GM12878 (cell line): ENCODE measurements around the gene STPG1. TPM values are rescaled to one million over a fixed set of nuclear protein-coding genes. Genes with fewer than 3 reads are reported as not detected.

Source experiments
- ATAC-seq: fragments of 200-7000 bp; cut with Tn5 transposase; 3 replicates; pipeline ENCODE4 v1.9.1; 2020; ENCODE audit warnings: mild to moderate bottlenecking, moderate library complexity
- BruUV-seq: library from RNA; stranded (reverse); fragments of 400-500 nt; replicated peaks from 2 replicates; lab custom pipeline; 2021; lab: Mats Ljungman, UMichigan
- CTCF ChIA-PET: fragments of 300-600 bp; sonication (Branson Sonifier 250); formaldehyde crosslinking; extraction: SDS; loops from one replicate; lab custom pipeline; 2021; ENCODE audit warnings: inconsistent platforms; lab: Yijun Ruan, JAX
- POLR2A ChIA-PET: fragments of 350-600 bp; formaldehyde crosslinking; extraction: SDS; loops from one replicate; lab custom pipeline; 2021; ENCODE audit warnings: inconsistent platforms; lab: Charles Lee
- RAD21 ChIA-PET: fragments of 300-600 bp; sonication (Branson Sonifier 250); formaldehyde crosslinking; loops from one replicate; lab custom pipeline; 2023; ENCODE audit warnings: antibody characterized with exemption; ENCODE audit not compliant: unreplicated experiment; lab: Charles Lee
- SMC1A ChIA-PET: fragments of 300-600 bp; sonication (Branson Sonifier 250); formaldehyde crosslinking; loops from one replicate; lab custom pipeline; 2023; ENCODE audit not compliant: unreplicated experiment, uncharacterized antibody; lab: Charles Lee
- DNase-seq: peaks from one replicate; pipeline ENCODE4 v3.0.0-alpha.2; 2011; ENCODE audit warnings: low read depth, low spot score
- FAIRE-seq: peaks from 3 replicates; lab custom pipeline; 2011; peaks lifted over from hg19 to GRCh38; lab: Jason Lieb, UNC
- H2AFZ ChIP-seq: 2 replicates; pipeline ENCODE4 v1.6.0; 2011; ENCODE audit warnings: low read depth, low read length, control low read depth; ENCODE audit not compliant: control insufficient read depth
- H3K27ac ChIP-seq: 2 replicates; pipeline ENCODE4 v1.5.1; 2011; ENCODE audit warnings: control low read depth; ENCODE audit not compliant: control insufficient read depth, insufficient read depth
- H3K27me3 ChIP-seq, 2 experiments: replicated peaks in 1 of 2; 2 replicates each; pipeline versions ENCODE4 v1.6.0 to v1.6.1; 2011; ENCODE audit warnings: low read length in 1 of 2; ENCODE audit not compliant: control insufficient read depth in 2 of 2, insufficient read depth in 2 of 2
- H3K36me3 ChIP-seq, 2 experiments: 2 replicates each; pipeline ENCODE4 v1.5.1; 2011; ENCODE audit warnings: low read length in 1 of 2; ENCODE audit not compliant: control insufficient read depth in 2 of 2, insufficient read depth in 2 of 2
- H3K4me1 ChIP-seq: 2 replicates; pipeline ENCODE4 v1.6.1; 2011; ENCODE audit warnings: mild to moderate bottlenecking, low read length, moderate library complexity, mixed read lengths; ENCODE audit not compliant: control insufficient read depth, insufficient read depth
- H3K4me2 ChIP-seq: 2 replicates; pipeline ENCODE4 v1.6.0; 2011; ENCODE audit warnings: control low read depth; ENCODE audit not compliant: control insufficient read depth, insufficient read depth
- H3K4me3 ChIP-seq: fragments of 200-600 bp; sonication (generic); 2 replicates; pipeline ENCODE4 v1.5.1; 2016
- H3K79me2 ChIP-seq: 2 replicates; pipeline ENCODE4 v1.6.0; 2011; ENCODE audit warnings: low read length; ENCODE audit not compliant: control insufficient read depth, insufficient read depth
- H3K9ac ChIP-seq: 2 replicates; pipeline ENCODE4 v1.8.0; 2011; ENCODE audit warnings: low read length, control low read depth, mixed read lengths; ENCODE audit not compliant: control insufficient read depth, insufficient read depth
- H3K9me3 ChIP-seq: replicated peaks from 3 replicates; pipeline ENCODE4 v1.5.1; 2011; ENCODE audit warnings: mild to moderate bottlenecking, low read length; ENCODE audit not compliant: control insufficient read depth, insufficient read depth
- H4K20me1 ChIP-seq: 2 replicates; pipeline ENCODE4 v1.6.0; 2011; ENCODE audit not compliant: control insufficient read depth, insufficient read depth
- ATF7 ChIP-seq: fragments of 450-650 bp; IDR thresholded peaks from 2 replicates; pipeline ENCODE4 v1.6.1; 2016; ENCODE audit warnings: low read depth, mild to moderate bottlenecking
- BRCA1 ChIP-seq: IDR thresholded peaks from 2 replicates; pipeline ENCODE4 v1.6.1; 2011; ENCODE audit warnings: low read depth, low read length, improper control_type of control experiment
- CBFB ChIP-seq: IDR thresholded peaks from 2 replicates; pipeline ENCODE4 v1.6.1; 2016; ENCODE audit warnings: antibody characterized with exemption, low read depth
- CBX5 ChIP-seq: sonication (generic); IDR thresholded peaks from 2 replicates; pipeline ENCODE4 v1.6.1; 2016; ENCODE audit warnings: low read depth, moderate library complexity, mild to moderate bottlenecking, inconsistent platforms
- DPF2 ChIP-seq: fragments of 450-650 bp; IDR thresholded peaks from 2 replicates; pipeline ENCODE4 v1.6.1; 2017; ENCODE audit warnings: mild to moderate bottlenecking
- GATAD2B ChIP-seq: fragments of 450-650 bp; conservative IDR thresholded peaks from 2 replicates; pipeline ENCODE4 v1.6.1; 2017; ENCODE audit warnings: low read depth, mild to moderate bottlenecking, moderate library complexity
- JUND ChIP-seq: IDR thresholded peaks from 2 replicates; pipeline ENCODE4 v1.6.1; 2012; ENCODE audit warnings: low read depth, mild to moderate bottlenecking, low read length, improper control_type of control experiment, moderate library complexity
- KLF5 ChIP-seq: fragments of 450-650 bp; IDR thresholded peaks from 2 replicates; pipeline ENCODE4 v1.6.1; 2014; ENCODE audit warnings: mild to moderate bottlenecking; ENCODE audit not compliant: partially characterized antibody
- MTA2 ChIP-seq: fragments of 450-650 bp; IDR thresholded peaks from 2 replicates; pipeline ENCODE4 v1.6.1; 2016; ENCODE audit warnings: low read depth, mild to moderate bottlenecking, moderate library complexity
- NR2C2 ChIP-seq: IDR thresholded peaks from 2 replicates; pipeline ENCODE4 v1.6.1; 2011; ENCODE audit warnings: borderline replicate concordance, low read depth; ENCODE audit not compliant: control insufficient read depth, insufficient read length
- PAX5 ChIP-seq: IDR thresholded peaks from 2 replicates; pipeline ENCODE4 v1.6.1; 2011; ENCODE audit warnings: low read depth, low read length, borderline replicate concordance
- RAD21 ChIP-seq: IDR thresholded peaks from 2 replicates; pipeline ENCODE4 v1.6.1; 2011; ENCODE audit warnings: mild to moderate bottlenecking, low read depth, low read length, moderate library complexity; ENCODE audit not compliant: insufficient read depth
- SREBF2 ChIP-seq: IDR thresholded peaks from 2 replicates; pipeline ENCODE4 v1.6.1; 2012; ENCODE audit warnings: mild to moderate bottlenecking, low read length
- TAF1 ChIP-seq: IDR thresholded peaks from 2 replicates; pipeline ENCODE4 v1.6.1; 2011; ENCODE audit warnings: mild to moderate bottlenecking, low read depth, low read length, borderline replicate concordance
- ZNF274 ChIP-seq: IDR thresholded peaks from one replicate; pipeline ENCODE4 v1.8.0; 2011; ENCODE audit not compliant: insufficient read length, insufficient read depth
- WGBS: methylation state at CpG from one replicate; pipeline ENCODE4 v1.1.6; 2016; ENCODE audit warnings: low lambda C conversion rate; ENCODE audit not compliant: insufficient replicate concordance, insufficient coverage; ENCODE audit errors: missing lambda C conversion rate; 5-methylcytosine and 5-hydroxymethylcytosine counted together
- in situ Hi-C: fragments of 300-500 bp; cut with MboI; formaldehyde crosslinking; loops from 9 replicates; pipeline ENCODE4 v1.14.3; 2018; ENCODE audit warnings: mixed read lengths
- intact Hi-C: fragments of 100-400 bp; cut with micrococcal nuclease; formaldehyde crosslinking; loops from one replicate; pipeline ENCODE4 v1.14.2; 2022; ENCODE audit not compliant: unreplicated experiment
- polyA plus RNA-seq, 11 experiments: library from polyadenylated mRNA; depleted of rRNA in 4 of 11; unstranded in 6 of 11; stranded (reverse) in 5 of 11; fragments of >200 nt; fragmentation: Nextera tagmentation in 4 of 11; fragmentation: Illumina TruSeq in 1 of 11; extraction: Ambion mirVana in 4 of 11; extraction: Trizol in 1 of 11; gene quantifications; 1 replicate in 1 of 11; 2 replicates in 10 of 11; pipeline versions ENCODE4 v1.2.1 to v1.2.3, GENCODE V29; 2011 to 2016; ENCODE audit warnings: inconsistent platforms in 2 of 11, missing spikeins in 2 of 11, low read depth in 1 of 11
- total RNA-seq, 4 experiments: library from RNA; depleted of rRNA in 3 of 4; stranded (reverse); fragments of >200 nt in 3 of 4; fragmentation: Illumina TruSeq in 1 of 4; extraction: Trizol in 1 of 4; gene quantifications; 2 replicates each; pipeline versions ENCODE4 v1.2.1 to v1.2.3, GENCODE V29; 2013 to 2021
- TF ChIP-seq, protein P1 (sequence below): IDR thresholded peaks from 2 replicates; pipeline ENCODE4 v1.6.1; 2012; ENCODE audit warnings: low read depth, low read length, improper control_type of control experiment
- TF ChIP-seq, protein P2 (sequence below): fragments of 450-650 bp; IDR thresholded peaks from 2 replicates; pipeline ENCODE4 v1.6.1; 2014; ENCODE audit warnings: mild to moderate bottlenecking
- TF ChIP-seq, protein P3 (sequence below): fragments of 450-650 bp; conservative IDR thresholded peaks from 2 replicates; pipeline ENCODE4 v1.6.1; 2017; ENCODE audit warnings: mild to moderate bottlenecking, moderate library complexity

STPG1 gene
- total and polyA plus RNA-seq, 10 of the 15 experiments (the other 5 are each of a cell fraction or from before 2014, with no cell fraction given): 0.22 to 2.6 (median 0.73) TPM

DNA sequence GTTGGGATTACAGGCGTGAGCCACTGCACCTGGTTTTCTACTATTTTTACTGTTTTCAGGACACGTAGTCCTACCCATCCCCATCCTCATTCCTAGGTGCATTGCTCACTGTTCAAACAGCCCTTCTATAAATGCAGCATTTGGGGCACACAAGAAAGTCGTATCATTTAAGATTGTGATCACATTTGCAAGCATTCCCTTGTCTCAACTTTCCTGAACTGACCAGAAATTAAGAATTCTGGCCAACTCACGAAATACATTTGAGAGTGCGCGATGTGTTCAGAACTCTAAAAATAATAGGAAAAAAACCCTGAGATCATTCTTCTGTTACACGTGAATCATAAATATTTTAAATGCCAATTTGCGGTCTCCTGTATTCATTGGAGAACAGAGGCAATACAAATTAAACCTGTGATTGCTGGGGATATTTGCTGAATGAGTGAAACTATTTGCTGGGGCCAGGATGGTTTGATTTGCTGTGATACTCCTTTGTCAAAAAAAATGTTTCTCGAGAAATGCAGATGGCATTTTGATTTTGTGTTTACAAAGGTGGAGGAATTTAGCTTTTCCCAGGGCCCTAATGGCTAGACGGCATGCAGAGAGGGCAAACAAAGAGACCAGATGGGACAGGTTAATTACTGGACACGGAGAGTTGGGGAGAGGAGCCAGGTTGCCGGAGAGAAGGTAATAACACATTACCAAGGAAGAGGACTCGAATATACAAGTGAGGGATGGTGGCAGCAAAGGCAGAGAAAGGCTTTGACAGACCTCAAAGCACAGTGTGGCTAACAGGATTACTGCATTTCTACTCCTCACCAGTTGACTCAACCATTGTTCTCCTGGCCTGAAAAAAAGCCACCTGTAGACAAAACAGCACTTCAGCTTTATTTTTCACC lies 38.4 kb downstream of the STPG1 start:
- H4K20me1 ChIP-seq: no peaks in the 10 kb centered on the region
- ChIA-PET SMC1A (interaction anchor here (2.6 kb wide), 1 partner anchor 17 kb away, joined by 9 read pairs; no protein-coding TSS in a partner anchor), RAD21 (no interaction called here), POLR2A (no interaction called here), CTCF (interaction anchor here (0.6 kb wide), 1 partner anchor 225 kb away, joined by 4 read pairs; no protein-coding TSS in a partner anchor)
- H3K9me3 ChIP-seq: no peaks in the 10 kb centered on the region
- no peak overlapping the region for H2AFZ ChIP-seq
- H3K4me3 ChIP-seq: no peak overlapping the region
- no peak overlapping the region for H3K4me2 ChIP-seq
- no peaks in the 10 kb centered on the region; a peak in 1 of 4 replicates for H3K27me3 ChIP-seq
- no peak overlapping the region for H3K9ac ChIP-seq
- FAIRE-seq (no peak), ATAC-seq (no peak), DNase-seq (no peak)
- TF ChIP-seq TAF1 (no peak), DPF2 (no peak), NR2C2 (no peak), CBX5 (no peak), KLF5 (no peak), ATF7 (no peak), GATAD2B (no peak), MTA2 (no peak), JUND (no peak), PAX5 (no peak), RAD21 (no peak), ZNF274 (no peak), CBFB (no peak), SREBF2 (no peak), BRCA1 (no peak)
- TF ChIP-seq, protein P1, sequence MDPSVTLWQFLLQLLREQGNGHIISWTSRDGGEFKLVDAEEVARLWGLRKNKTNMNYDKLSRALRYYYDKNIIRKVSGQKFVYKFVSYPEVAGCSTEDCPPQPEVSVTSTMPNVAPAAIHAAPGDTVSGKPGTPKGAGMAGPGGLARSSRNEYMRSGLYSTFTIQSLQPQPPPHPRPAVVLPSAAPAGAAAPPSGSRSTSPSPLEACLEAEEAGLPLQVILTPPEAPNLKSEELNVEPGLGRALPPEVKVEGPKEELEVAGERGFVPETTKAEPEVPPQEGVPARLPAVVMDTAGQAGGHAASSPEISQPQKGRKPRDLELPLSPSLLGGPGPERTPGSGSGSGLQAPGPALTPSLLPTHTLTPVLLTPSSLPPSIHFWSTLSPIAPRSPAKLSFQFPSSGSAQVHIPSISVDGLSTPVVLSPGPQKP: no peak
- TF ChIP-seq, protein P2, sequence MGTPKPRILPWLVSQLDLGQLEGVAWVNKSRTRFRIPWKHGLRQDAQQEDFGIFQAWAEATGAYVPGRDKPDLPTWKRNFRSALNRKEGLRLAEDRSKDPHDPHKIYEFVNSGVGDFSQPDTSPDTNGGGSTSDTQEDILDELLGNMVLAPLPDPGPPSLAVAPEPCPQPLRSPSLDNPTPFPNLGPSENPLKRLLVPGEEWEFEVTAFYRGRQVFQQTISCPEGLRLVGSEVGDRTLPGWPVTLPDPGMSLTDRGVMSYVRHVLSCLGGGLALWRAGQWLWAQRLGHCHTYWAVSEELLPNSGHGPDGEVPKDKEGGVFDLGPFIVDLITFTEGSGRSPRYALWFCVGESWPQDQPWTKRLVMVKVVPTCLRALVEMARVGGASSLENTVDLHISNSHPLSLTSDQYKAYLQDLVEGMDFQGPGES: no peak
- TF ChIP-seq, protein P3, sequence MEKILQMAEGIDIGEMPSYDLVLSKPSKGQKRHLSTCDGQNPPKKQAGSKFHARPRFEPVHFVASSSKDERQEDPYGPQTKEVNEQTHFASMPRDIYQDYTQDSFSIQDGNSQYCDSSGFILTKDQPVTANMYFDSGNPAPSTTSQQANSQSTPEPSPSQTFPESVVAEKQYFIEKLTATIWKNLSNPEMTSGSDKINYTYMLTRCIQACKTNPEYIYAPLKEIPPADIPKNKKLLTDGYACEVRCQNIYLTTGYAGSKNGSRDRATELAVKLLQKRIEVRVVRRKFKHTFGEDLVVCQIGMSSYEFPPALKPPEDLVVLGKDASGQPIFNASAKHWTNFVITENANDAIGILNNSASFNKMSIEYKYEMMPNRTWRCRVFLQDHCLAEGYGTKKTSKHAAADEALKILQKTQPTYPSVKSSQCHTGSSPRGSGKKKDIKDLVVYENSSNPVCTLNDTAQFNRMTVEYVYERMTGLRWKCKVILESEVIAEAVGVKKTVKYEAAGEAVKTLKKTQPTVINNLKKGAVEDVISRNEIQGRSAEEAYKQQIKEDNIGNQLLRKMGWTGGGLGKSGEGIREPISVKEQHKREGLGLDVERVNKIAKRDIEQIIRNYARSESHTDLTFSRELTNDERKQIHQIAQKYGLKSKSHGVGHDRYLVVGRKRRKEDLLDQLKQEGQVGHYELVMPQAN: no peak
- no TSS peak for BruUV-seq
- intact Hi-C loops: no loop called here
- in situ Hi-C loops: no loop called here
- no peaks in the 10 kb centered on the region for H3K36me3 ChIP-seq
- WGBS: 73% methylated on average over 13 of the region's 13 CpGs
- H3K4me1 ChIP-seq: peaks cover 12% of the 10 kb centered on the region
- no peaks in the 10 kb centered on the region for H3K79me2 ChIP-seq
- no peak overlapping the region for H3K27ac ChIP-seq
